Liver (tissue), 9 donors: ENCODE data around the gene RNPEPL1. TPM values are rescaled to one million over a fixed set of nuclear protein-coding genes. Genes with fewer than 3 reads are reported as not detected.

Source experiments
- DNase-seq: peaks from one replicate; pipeline ENCODE4 v3.0.0-alpha.2; 2017; ENCODE audit warnings: low spot score
- H3K27ac ChIP-seq, 2 donors: one replicate each; pipeline ENCODE4 v1.7.0; 2013; ENCODE audit warnings: inconsistent platforms in 2 of 2, low read length in 2 of 2, control low read depth in 1 of 2, low read depth in 1 of 2, mild to moderate bottlenecking in 1 of 2
- H3K27me3 ChIP-seq, 4 donors: one replicate each; pipeline versions ENCODE4 v1.6.1 to v1.7.0; 2013; ENCODE audit warnings: low read length in 3 of 4, inconsistent platforms in 1 of 4, mild to moderate bottlenecking in 1 of 4, moderate library complexity in 1 of 4; ENCODE audit not compliant: control insufficient read depth in 4 of 4, insufficient read depth in 4 of 4
- H3K36me3 ChIP-seq, 4 donors: one replicate each; pipeline versions ENCODE4 v1.6.1 to v1.7.0; 2013; ENCODE audit warnings: low read length in 3 of 4, mild to moderate bottlenecking in 3 of 4, low read depth in 1 of 4, moderate library complexity in 1 of 4; ENCODE audit not compliant: control insufficient read depth in 4 of 4, insufficient read depth in 3 of 4
- H3K4me1 ChIP-seq, 4 donors: one replicate each; pipeline versions ENCODE4 v1.6.1 to v1.7.0; 2013; ENCODE audit warnings: low read length in 3 of 4, mild to moderate bottlenecking in 3 of 4, moderate library complexity in 1 of 4; ENCODE audit not compliant: control insufficient read depth in 4 of 4, insufficient read depth in 4 of 4
- H3K4me3 ChIP-seq, 3 donors: one replicate each; pipeline versions ENCODE4 v1.6.1 to v1.7.0; 2013; ENCODE audit warnings: low read length in 3 of 3, control low read depth in 1 of 3, low read depth in 1 of 3, mild to moderate bottlenecking in 1 of 3
- H3K9ac ChIP-seq, 2 donors: one replicate each; pipeline ENCODE4 v1.7.0; 2013; ENCODE audit warnings: low read length in 2 of 2, mild to moderate bottlenecking in 2 of 2, moderate library complexity in 2 of 2, control low read depth in 1 of 2, low read depth in 1 of 2
- H3K9me3 ChIP-seq, 4 donors: one replicate each; pipeline versions ENCODE4 v1.6.1 to v1.7.0; 2013; ENCODE audit warnings: low read length in 3 of 4; ENCODE audit not compliant: control insufficient read depth in 4 of 4
- EGR1 ChIP-seq, 2 donors: IDR thresholded peaks; 2 replicates each; pipeline ENCODE4 v1.6.1; 2016 to 2018; ENCODE audit warnings: antibody characterized with exemption in 2 of 2, low read depth in 2 of 2
- FOXA1 ChIP-seq: IDR thresholded peaks from 2 replicates; pipeline ENCODE4 v1.6.1; 2016; ENCODE audit warnings: antibody characterized with exemption
- FOXA2 ChIP-seq: IDR thresholded peaks from 2 replicates; pipeline ENCODE4 v1.6.1; 2016; ENCODE audit warnings: antibody characterized with exemption
- GABPA ChIP-seq, 2 donors: IDR thresholded peaks in 1 of 2; conservative IDR thresholded peaks in 1 of 2; 2 replicates each; pipeline ENCODE4 v1.6.1; 2016; ENCODE audit warnings: antibody characterized with exemption in 2 of 2, mild to moderate bottlenecking in 1 of 2, moderate library complexity in 1 of 2
- HNF4A ChIP-seq, 2 donors: conservative IDR thresholded peaks; 2 replicates each; pipeline ENCODE4 v1.6.1; 2016; ENCODE audit warnings: antibody characterized with exemption in 2 of 2, mild to moderate bottlenecking in 2 of 2
- HNF4G ChIP-seq: IDR thresholded peaks from 2 replicates; pipeline ENCODE4 v1.6.1; 2016; ENCODE audit warnings: antibody characterized with exemption
- JUND ChIP-seq, 2 donors: IDR thresholded peaks; 2 replicates each; pipeline ENCODE4 v1.6.1; 2016; ENCODE audit warnings: antibody characterized with exemption in 2 of 2
- NR2F2 ChIP-seq: IDR thresholded peaks from 2 replicates; pipeline ENCODE4 v1.6.1; 2016; ENCODE audit warnings: antibody characterized with exemption
- RAD21 ChIP-seq, 2 donors: IDR thresholded peaks; 2 replicates each; pipeline ENCODE4 v1.6.1; 2016; ENCODE audit warnings: antibody characterized with exemption in 2 of 2, mild to moderate bottlenecking in 2 of 2
- RXRA ChIP-seq, 2 donors: IDR thresholded peaks; 2 replicates each; pipeline ENCODE4 v1.6.1; 2017 to 2018; ENCODE audit warnings: antibody characterized with exemption in 2 of 2, mild to moderate bottlenecking in 1 of 2
- SP1 ChIP-seq: IDR thresholded peaks from 2 replicates; pipeline ENCODE4 v1.6.1; 2018; ENCODE audit warnings: antibody characterized with exemption, mild to moderate bottlenecking
- TAF1 ChIP-seq: conservative IDR thresholded peaks from 2 replicates; pipeline ENCODE4 v1.6.1; 2016; ENCODE audit warnings: antibody characterized with exemption, mild to moderate bottlenecking
- YY1 ChIP-seq: IDR thresholded peaks from 2 replicates; pipeline ENCODE4 v1.6.1; 2016; ENCODE audit warnings: antibody characterized with exemption, mild to moderate bottlenecking
- WGBS: extraction: QIAGEN DNeasy Blood & Tissue Kit; methylation state at CpG from one replicate; pipeline ENCODE4 v1.1.7; 2013; 5-methylcytosine and 5-hydroxymethylcytosine counted together
- polyA plus RNA-seq, 2 donors: library from polyadenylated mRNA; stranded (reverse) in 1 of 2; unstranded in 1 of 2; fragments of 200-250 nt in 1 of 2; fragments of >200 nt in 1 of 2; fragmentation: Nextera tagmentation in 1 of 2; extraction: Ambion mirVana in 1 of 2; gene quantifications; one replicate each; pipeline versions ENCODE4 v1.2.1 to v1.2.3, GENCODE V29; 2013 to 2015
- total RNA-seq, 2 donors: library from RNA; depleted of rRNA; stranded (reverse); fragments of >200 nt; gene quantifications; one replicate each; pipeline ENCODE4 v1.2.3, GENCODE V29; 2014
- TF ChIP-seq, protein P1 (sequence below): IDR thresholded peaks from 2 replicates; pipeline ENCODE4 v1.6.1; 2016; ENCODE audit warnings: antibody characterized with exemption
- TF ChIP-seq, protein P2 (sequence below): IDR thresholded peaks from 2 replicates; pipeline ENCODE4 v1.6.1; 2016; ENCODE audit warnings: antibody characterized with exemption
- TF ChIP-seq, protein P3 (sequence below): fragments of 150-350 bp; IDR thresholded peaks from 2 replicates; pipeline ENCODE4 v1.5.1; 2017; ENCODE audit warnings: improper control_type of control experiment, low read depth, low read length; ENCODE audit not compliant: missing input control
- TF ChIP-seq, protein P4 (sequence below): IDR thresholded peaks from 2 replicates; pipeline ENCODE4 v1.6.1; 2016; ENCODE audit warnings: antibody characterized with exemption
- TF ChIP-seq, protein P5 (sequence below): IDR thresholded peaks from 2 replicates; pipeline ENCODE4 v1.6.1; 2016; ENCODE audit warnings: antibody characterized with exemption, mild to moderate bottlenecking
- donor health status: healthy.
- donor health status: healthy.
- donor health status: healthy.
- donor health status: healthy.
- donor health status: healthy.

Gene RNPEPL1
- total and polyA plus RNA-seq, 4 donors: 24.8 to 43.9 (median 29.4) TPM

DNA sequence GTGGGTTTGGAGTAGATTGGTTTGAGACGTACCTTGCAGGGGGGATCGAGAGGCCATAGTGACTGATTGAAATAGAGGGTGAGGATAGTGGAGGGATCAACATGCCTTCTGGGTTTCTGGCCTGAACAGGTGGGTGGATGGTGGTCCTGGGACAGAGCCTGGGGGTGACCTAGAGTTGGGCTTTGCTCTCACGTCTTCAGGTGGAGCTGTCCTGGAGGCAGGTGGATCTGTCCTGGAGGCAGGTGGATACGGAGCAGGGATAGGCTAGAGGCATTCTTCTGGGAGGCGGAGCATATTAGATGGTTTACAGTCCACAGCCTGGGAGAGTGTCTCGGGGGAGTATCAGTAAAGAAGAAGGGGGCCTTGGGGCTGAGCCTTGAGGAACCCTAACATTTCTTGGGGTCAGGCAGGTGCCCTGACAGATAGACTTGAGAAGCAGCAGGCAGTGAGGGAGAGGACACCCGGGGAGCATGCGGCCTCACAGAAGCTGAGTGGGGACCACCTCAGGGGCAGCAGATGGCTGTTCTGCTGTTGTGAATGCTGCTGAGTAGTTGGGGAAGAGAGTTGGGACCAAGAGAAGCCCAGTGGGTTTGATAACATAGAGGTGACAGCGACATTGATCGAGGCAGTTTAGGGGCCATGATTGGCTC, 19.8 kb downstream of the RNPEPL1 start:
- no peak for DNase-seq
- 93% methylated on average over 10 of the region's 10 CpGs for WGBS

More for the DNA sequence above, 19.8 kb downstream of the RNPEPL1 start:
- H3K4me3 ChIP-seq: no peak overlapping the region
- no peak overlapping the region for H3K9ac ChIP-seq
- H3K4me1 ChIP-seq: peaks cover 18 to 53% (median 40%) of the 10 kb centered on the region in 4 donors
- H3K36me3 ChIP-seq: peaks cover 0 to 6% (median 4%) of the 10 kb centered on the region in 4 donors
- TF ChIP-seq, protein P1, sequence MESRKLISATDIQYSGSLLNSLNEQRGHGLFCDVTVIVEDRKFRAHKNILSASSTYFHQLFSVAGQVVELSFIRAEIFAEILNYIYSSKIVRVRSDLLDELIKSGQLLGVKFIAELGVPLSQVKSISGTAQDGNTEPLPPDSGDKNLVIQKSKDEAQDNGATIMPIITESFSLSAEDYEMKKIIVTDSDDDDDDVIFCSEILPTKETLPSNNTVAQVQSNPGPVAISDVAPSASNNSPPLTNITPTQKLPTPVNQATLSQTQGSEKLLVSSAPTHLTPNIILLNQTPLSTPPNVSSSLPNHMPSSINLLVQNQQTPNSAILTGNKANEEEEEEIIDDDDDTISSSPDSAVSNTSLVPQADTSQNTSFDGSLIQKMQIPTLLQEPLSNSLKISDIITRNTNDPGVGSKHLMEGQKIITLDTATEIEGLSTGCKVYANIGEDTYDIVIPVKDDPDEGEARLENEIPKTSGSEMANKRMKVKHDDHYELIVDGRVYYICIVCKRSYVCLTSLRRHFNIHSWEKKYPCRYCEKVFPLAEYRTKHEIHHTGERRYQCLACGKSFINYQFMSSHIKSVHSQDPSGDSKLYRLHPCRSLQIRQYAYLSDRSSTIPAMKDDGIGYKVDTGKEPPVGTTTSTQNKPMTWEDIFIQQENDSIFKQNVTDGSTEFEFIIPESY: no peak
- TF ChIP-seq, protein P2, sequence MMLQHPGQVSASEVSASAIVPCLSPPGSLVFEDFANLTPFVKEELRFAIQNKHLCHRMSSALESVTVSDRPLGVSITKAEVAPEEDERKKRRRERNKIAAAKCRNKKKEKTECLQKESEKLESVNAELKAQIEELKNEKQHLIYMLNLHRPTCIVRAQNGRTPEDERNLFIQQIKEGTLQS: no peak
- TF ChIP-seq GABPA (IDR thresholded peaks at IDR 0.05 in 1 of 2, conservative IDR thresholded peaks at IDR 0.05 in 1 of 2) (no peak), SP1 (no peak), FOXA2 (no peak), JUND (IDR thresholded peaks at IDR 0.05) (no peak), RAD21 (IDR thresholded peaks at IDR 0.05) (no peak), TAF1 (no peak), EGR1 (IDR thresholded peaks at IDR 0.05; ENCODE audit: low read depth in 2 of 2) (no peak), HNF4G (no peak), RXRA (IDR thresholded peaks at IDR 0.05) (no peak), NR2F2 (no peak), FOXA1 (no peak), HNF4A (conservative IDR thresholded peaks at IDR 0.05) (no peak), YY1 (no peak)
- TF ChIP-seq, protein P3, sequence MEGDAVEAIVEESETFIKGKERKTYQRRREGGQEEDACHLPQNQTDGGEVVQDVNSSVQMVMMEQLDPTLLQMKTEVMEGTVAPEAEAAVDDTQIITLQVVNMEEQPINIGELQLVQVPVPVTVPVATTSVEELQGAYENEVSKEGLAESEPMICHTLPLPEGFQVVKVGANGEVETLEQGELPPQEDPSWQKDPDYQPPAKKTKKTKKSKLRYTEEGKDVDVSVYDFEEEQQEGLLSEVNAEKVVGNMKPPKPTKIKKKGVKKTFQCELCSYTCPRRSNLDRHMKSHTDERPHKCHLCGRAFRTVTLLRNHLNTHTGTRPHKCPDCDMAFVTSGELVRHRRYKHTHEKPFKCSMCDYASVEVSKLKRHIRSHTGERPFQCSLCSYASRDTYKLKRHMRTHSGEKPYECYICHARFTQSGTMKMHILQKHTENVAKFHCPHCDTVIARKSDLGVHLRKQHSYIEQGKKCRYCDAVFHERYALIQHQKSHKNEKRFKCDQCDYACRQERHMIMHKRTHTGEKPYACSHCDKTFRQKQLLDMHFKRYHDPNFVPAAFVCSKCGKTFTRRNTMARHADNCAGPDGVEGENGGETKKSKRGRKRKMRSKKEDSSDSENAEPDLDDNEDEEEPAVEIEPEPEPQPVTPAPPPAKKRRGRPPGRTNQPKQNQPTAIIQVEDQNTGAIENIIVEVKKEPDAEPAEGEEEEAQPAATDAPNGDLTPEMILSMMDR: no peak
- TF ChIP-seq, protein P4, sequence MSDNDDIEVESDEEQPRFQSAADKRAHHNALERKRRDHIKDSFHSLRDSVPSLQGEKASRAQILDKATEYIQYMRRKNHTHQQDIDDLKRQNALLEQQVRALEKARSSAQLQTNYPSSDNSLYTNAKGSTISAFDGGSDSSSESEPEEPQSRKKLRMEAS: no peak
- TF ChIP-seq, protein P5, sequence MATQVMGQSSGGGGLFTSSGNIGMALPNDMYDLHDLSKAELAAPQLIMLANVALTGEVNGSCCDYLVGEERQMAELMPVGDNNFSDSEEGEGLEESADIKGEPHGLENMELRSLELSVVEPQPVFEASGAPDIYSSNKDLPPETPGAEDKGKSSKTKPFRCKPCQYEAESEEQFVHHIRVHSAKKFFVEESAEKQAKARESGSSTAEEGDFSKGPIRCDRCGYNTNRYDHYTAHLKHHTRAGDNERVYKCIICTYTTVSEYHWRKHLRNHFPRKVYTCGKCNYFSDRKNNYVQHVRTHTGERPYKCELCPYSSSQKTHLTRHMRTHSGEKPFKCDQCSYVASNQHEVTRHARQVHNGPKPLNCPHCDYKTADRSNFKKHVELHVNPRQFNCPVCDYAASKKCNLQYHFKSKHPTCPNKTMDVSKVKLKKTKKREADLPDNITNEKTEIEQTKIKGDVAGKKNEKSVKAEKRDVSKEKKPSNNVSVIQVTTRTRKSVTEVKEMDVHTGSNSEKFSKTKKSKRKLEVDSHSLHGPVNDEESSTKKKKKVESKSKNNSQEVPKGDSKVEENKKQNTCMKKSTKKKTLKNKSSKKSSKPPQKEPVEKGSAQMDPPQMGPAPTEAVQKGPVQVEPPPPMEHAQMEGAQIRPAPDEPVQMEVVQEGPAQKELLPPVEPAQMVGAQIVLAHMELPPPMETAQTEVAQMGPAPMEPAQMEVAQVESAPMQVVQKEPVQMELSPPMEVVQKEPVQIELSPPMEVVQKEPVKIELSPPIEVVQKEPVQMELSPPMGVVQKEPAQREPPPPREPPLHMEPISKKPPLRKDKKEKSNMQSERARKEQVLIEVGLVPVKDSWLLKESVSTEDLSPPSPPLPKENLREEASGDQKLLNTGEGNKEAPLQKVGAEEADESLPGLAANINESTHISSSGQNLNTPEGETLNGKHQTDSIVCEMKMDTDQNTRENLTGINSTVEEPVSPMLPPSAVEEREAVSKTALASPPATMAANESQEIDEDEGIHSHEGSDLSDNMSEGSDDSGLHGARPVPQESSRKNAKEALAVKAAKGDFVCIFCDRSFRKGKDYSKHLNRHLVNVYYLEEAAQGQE: no peak
- H3K9me3 ChIP-seq: no peaks in the 10 kb centered on the region
- H3K27me3 ChIP-seq: no peaks in the 10 kb centered on the region
- no peak overlapping the region for H3K27ac ChIP-seq
